GM18867 (cell line): ENCODE data around the gene ABCA5.

ENCODE experiments used
- ATAC-seq: cut with Tn5 transposase; IDR thresholded peaks from one replicate; pipeline ENCODE4 v1.9.1; 2021; ENCODE audit warnings: mild to moderate bottlenecking, moderate library complexity; ENCODE audit not compliant: unreplicated experiment

ABCA5 gene, protein sequence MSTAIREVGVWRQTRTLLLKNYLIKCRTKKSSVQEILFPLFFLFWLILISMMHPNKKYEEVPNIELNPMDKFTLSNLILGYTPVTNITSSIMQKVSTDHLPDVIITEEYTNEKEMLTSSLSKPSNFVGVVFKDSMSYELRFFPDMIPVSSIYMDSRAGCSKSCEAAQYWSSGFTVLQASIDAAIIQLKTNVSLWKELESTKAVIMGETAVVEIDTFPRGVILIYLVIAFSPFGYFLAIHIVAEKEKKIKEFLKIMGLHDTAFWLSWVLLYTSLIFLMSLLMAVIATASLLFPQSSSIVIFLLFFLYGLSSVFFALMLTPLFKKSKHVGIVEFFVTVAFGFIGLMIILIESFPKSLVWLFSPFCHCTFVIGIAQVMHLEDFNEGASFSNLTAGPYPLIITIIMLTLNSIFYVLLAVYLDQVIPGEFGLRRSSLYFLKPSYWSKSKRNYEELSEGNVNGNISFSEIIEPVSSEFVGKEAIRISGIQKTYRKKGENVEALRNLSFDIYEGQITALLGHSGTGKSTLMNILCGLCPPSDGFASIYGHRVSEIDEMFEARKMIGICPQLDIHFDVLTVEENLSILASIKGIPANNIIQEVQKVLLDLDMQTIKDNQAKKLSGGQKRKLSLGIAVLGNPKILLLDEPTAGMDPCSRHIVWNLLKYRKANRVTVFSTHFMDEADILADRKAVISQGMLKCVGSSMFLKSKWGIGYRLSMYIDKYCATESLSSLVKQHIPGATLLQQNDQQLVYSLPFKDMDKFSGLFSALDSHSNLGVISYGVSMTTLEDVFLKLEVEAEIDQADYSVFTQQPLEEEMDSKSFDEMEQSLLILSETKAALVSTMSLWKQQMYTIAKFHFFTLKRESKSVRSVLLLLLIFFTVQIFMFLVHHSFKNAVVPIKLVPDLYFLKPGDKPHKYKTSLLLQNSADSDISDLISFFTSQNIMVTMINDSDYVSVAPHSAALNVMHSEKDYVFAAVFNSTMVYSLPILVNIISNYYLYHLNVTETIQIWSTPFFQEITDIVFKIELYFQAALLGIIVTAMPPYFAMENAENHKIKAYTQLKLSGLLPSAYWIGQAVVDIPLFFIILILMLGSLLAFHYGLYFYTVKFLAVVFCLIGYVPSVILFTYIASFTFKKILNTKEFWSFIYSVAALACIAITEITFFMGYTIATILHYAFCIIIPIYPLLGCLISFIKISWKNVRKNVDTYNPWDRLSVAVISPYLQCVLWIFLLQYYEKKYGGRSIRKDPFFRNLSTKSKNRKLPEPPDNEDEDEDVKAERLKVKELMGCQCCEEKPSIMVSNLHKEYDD (N-terminal part only)

DNA sequence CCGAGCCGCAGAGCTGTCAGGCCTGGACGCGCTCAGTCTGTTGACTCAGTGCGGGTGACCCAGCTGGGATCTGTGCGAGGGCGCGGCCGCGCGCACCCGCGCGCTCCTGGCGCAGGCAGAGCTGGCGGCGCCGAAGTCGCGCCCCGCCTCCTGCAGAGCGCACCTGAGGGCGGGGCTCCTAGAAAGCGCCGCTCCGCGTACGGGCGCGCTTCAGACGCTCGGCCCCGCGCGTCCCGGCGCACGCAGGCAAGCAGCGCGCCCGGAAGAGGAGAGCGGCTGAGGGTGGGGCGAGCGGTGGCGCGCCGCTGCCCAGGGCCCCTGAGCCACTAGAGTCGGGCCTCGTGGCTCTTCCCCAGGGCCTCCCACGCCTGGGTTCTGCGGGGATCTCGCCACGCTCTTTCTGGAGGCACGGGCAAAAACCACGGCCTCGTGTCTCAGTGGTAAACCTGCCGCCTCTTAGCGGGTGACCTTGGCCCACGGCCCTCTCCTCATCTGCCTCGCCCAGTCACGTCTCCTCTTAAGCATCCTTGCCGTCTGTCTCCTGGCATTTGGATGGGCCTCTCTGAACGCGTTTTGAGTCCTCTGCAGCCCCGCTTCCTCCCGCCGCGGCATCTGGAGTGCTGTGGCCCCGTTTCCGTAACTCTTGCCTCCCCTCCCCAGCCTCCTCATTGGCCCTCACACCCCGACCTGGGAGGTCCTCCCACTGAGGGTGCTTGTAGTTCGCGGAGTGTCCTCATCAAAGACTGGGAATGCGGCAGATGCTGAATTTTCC, at the start of gene ABCA5:
ABCA5 (minus strand) TSS at position 74 of the 772 bp plus-strand sequence. CDS start 12,718 bp downstream, outside the sequence.
- peak; percentile 95 for ATAC-seq

DNA sequence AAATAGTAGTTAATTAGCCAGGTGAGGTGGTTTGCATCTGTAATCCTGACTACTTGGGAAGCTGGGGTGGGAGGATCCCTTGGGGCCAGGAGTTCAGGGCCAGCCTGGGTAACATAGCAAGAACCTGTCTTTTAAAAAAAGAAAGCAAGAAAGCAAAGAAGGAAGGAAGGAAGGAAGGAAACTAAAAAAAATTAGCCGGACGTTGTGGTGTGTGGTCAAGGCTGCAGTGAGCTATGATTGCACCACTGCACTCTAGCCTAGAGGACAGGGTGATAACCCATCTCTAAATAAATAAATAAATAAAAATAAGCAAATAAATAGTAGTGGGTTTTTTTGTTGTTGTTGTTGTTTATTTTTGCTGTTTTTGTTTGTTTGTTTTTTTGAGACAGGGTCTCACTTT, 48.3 kb upstream of the ABCA5 start:
- no peak for ATAC-seq

DNA sequence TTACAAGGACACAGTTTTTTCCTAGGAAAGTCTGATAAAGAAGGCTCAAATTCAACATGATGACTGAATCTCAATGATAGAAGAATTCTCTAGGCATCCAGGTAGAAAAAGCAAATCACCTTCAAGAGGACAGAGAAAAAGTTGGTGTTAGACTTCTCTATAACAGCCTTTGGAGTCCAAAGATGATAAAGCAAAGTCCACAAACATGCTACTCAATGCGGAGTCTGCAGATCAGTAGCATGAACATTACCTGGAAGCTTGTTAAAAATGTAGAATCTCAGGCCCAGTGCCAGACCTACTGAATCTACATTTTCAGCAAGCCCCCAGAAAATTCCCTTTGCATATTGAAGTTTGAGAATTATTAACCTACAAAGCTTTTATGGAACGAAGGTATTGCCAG, 46.1 kb upstream of the ABCA5 start:
- ATAC-seq: no peak

DNA sequence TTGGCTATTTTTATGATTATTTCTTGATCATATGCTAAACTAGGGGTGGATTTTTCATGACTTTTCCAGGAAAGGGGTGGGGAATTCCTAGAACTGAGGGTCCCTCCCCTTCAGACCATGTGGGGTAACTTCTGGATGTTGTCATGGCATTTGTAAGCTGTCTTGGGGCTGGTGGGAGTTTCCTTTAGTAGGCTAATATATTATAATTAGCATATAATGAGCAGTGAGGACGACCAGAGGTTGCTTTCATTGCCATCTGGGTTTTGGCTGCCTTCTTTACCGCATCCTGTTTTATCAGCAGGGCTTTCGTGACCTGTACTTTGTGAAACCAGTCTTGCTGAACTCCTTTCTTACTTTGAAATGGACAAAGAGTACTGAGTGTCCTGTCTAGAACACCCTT, 40.4 kb upstream of the ABCA5 start:
- ATAC-seq: peak; percentile 94

DNA sequence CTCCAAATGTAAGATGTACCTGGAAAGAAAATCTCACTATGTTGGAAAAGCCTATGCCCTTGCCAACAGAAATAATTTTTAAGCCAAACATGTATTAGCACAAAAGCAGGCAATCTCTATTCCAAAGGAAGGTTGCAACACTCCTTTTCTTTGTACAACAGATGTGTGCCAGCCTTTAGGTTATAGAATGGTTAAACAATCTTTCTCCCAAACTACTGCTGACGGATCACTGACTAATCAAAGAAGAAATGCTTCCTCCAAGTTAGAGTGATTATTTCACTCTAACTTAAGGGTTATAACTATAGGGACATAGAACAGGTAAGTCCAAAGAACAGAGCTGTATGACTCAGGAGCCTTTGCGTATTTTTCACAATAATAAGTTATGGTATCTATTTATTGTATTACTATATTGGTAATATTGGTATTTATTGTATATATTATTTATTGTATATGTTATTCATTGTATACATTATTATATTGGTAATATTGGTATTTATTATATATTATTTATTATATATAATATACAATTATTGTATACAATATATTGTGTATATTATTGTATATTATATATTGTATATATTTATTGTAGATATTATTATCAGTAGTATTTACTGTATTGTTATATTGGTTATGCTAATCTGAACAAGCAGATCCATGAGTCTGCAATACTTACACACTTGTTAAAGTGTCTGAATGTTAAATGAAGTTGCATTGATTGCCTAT, 36.7 kb upstream of the ABCA5 start:
- no peak for ATAC-seq

DNA sequence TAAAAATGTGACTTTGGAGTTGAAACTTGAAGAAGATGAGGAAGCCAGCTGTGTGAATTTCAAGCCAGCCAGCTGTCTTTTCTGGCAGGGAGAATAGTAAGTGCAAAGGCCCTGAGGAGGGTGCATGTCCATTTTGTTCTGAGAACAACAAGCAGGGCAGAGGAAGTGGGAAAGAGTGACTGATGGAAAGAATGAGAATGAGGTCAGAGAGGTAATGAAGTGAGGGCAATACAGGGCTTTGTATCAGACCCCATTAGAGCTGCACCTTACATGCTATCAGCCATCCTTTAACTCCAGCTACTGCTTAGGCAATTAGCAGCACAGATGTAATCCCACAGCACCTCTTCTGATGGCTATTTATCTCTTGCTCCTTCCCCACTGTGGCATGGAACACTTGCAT, 34.2 kb upstream of the ABCA5 start:
- no peak for ATAC-seq

DNA sequence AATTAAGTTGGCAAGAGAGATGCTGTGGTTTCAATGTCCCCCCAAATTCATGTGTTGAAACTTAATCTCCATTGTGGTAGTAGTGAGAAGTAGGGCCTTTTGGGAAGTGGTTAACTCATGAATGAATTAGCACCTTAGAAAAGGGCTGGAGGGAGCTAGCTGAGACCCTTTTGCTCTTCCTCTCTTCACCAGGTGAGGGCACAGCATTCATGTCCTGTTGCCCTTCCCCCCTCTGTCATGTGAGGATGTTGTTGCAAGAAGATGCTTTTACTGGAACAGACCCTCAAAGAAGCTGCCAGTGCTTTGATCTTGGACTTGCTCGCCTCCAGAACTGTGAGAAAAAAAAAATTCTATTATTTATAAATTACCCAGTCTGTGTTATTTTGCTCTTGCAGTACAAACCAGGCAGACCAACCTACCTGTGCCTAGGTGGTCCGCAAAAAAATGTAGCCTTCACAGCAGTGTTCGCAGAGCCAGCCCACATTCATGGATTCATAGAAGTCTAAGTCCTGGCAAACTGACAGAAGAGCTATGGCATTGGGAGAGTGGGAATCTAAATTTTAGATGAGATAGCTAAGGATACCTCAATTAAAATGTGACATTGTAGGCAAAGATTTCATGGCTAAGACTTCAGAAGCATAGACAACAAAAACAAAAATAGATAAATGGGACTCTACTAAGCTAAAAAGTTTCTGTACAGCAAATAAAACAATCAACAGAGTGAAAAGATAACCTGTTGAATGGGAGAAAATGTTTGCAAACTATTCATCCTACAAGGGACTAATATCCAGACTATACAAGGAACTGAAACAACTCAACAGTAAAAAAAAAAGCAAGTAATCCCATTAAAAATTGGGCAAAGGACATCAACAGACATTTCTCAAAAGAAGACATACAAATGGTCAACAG, 32.0 kb upstream of the ABCA5 start:
- peak; percentile 75 for ATAC-seq

DNA sequence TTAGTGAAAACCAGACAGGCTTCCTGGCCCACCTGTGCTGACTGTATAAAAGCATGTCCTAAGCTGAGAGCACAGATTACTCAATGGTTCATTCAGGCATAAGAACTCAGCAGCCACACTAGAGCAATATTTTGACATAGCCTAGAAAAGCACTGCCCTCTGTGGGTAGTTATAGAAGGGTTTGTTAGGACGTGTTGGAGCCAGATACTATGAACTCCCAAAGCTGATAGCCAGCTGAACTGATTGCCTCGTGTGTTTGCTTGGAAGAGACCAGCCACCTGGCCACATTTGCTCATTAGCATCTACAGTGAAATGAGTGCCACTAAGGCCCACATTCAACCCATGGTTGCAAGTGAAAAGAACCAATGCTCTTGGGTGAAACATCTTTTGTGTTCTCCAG, 30.8 kb upstream of the ABCA5 start:
- ATAC-seq: no peak

DNA sequence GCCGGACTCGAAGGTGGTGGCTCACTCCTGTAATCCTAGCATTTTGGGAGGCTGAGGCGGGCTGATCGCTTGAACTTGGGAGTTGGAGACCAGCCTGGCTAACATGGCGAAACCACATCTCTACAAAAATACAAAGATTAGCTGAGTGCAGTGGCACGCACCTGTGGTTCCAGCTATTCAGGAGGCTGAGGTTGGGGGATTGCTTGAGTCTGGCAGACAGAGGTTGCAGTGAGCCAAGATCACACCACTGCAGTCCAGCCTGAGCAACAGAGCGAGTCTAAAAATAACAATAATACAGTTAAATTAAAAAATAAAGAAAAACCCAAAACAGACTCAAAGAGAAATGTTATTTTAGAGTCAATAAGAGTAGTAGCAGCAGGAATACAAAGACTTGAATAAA, 29.7 kb upstream of the ABCA5 start:
- no peak for ATAC-seq

DNA sequence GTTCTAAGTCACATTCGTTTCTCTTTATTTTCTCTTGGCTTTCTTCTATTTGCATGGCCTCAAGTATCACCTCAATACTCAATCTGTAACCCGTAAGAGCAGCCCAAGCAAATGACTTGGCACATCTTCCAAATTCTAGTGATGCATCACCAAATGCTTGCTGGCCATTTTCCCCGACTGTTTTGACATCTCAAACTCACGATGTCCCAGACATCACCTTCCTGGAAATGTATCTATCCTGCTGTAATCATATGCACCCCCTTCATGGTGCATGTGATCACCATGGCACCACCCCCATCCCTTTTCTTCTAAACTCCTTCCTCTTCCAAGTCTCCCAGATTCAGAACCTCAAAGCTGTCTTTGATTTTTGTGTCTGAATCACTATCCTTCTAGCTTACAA, 24.0 kb upstream of the ABCA5 start:
- no peak for ATAC-seq

DNA sequence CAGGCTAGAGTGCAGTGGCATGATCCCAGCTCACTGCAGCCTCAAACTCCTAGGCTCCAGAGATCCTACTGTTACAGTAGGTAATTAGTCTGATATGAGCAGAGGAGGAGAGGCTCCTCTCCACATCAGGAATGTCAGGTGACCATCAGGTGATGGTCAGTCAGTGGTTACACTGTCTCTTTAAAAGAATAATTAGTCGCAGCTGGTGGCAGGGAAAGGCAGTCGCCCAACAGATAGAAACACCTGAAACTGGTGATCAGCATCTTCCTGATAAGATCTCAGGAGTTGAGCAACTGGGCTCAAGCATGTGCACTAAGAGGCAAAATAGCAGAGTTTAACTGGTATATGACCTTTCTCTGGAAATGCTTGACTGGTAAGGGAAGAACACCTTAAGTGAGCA, 21.5 kb upstream of the ABCA5 start:
- no peak for ATAC-seq

DNA sequence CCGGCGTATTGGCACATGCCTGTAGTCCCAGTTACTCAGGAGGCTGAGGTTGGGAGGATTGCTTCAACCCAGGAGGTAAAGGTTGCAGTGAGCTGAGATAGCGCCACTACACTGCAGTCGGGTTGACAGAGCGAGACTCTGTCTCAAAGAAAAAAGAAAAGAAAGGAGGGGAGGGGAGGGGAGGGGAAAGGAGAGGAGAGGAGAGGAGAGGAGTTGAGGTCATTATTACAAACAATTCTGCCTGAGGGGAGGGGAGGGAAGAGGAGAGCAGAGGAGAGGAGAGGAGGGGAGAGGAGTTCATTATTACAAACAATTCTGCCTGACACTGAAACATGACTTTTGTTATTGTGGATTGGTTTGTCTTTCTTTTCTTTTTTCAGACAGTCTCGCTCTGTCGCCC, 19.8 kb upstream of the ABCA5 start:
- no peak for ATAC-seq

DNA sequence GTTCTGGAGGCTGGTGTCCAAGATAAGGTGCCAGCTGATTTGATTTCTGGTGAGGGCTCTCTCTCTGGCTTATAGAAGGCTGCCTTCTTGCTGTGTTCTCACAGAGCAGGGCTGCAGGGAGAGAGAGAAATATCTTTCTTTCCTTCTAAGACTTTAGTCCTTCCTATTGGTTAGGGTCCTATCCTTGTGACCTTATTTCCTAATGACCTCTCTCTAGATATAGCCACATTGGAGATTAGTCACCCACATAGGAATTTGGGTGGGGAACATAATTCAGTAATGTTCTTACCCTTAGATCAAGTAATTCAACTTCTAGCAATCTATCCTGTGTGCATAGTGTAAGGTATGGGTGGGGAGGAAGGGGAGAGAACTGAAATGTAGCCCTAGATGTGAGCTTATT, 18.0 kb upstream of the ABCA5 start:
- ATAC-seq: no peak

DNA sequence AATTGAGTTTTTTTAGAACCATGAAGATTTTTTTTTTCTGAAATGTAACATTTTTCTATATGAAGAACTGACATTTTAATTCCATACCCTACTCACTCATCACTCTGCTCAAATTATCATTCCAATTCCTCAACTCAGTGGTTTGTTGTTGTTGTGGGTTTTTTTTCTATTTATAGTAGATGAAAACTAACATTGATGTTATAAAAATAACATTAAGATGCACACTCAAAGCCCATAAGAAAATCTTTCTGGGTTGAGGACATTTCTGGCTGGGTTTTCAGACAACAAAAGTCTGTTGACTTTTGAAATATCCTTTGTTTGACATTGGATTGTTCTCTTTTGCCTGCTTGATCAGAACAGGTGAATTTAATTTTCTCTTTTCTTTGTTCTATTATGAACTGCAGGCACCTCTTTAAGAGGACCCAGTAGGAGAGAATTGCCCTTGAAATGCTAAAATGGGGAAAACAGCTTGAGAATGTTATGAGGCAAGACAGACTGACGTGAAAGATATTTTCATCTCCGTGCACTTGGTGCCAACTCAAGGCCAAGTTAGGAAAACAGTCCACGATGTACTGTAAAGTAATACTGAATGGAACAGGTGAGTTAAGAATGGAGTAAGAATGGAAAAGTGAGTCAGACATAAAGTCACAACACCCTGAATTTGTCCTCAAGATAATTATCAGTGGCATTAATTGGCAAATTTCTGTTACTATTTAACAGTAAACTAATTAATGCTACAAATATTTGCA, 16.1 kb upstream of the ABCA5 start:
- no peak for ATAC-seq

DNA sequence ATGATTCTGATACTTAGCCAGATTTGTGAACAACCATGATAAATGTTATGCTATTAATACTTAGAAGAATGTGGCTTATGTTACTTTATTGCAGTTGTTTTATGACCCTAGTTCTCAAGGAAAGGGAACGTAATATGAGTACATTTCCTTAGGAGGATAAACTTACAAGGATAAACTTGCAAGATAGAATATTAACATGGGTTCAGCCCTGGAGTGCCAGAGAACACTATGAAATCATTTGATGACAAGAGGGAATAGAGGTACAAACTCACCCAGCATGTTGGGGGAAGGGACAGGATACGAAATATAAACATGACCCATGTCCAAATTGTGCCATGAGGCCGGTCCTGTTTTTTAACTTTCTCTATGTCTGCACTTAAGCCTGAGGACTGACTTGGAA, 13.0 kb upstream of the ABCA5 start:
- no peak for ATAC-seq

DNA sequence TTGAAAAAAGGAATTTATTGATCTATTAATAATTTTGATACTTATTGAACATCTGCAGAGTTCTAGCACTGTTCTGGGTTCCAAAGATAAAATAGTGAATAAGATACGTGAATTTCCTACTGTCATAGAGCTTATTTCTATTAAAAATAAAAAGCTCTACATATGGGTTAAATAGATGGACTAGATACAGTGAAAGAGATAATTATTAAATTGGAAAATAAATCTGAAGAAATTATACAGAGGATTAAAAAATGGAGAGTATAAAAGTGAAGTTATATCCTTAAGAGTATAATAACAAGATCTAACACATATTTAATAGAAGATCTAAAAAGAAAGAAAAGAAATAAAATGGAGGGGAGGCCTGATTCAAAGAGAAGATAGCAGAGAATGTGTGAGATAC, 10.1 kb upstream of the ABCA5 start:
- ATAC-seq: no peak

DNA sequence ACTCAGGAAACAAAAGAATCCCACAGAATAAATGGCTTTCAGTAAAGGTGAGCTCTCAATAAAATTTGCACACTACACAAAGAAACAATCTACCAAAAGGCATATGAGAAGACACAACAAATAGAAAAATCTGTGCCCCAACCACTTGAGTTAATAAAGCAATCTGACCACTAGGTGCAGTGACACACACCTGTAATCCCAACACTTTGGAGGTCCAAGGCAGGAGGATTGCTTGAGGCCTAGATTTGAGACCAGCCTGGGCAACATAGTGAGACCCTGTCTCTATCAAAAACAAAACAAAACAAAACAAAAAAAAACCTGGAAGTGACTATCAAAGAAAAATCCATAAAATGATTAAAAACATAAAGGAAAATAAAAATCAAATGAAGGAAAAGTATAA, 9.6 kb upstream of the ABCA5 start:
- no peak for ATAC-seq

DNA sequence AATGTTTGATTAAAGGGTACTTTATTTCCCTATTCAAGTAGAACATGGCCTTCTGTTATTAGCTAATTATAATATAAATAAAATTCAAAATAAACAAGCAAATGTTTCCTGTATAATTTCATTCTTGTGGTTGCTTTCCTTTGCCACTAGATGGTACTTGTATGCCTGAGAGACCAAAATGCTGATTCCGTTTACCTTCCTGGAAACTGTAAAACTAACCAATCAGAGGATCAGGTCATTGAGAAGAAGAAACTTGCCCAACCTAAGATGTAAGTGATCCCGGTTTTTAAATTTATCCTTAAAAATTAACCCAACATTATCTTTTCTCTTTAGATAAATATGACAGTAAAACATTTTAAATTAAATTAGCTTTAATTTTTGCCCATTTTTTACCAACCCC, 8.1 kb upstream of the ABCA5 start:
- peak; percentile 69 for ATAC-seq
